Epithelial cell of esophagus (primary cell): ENCODE results near the gene MLKL.

ENCODE experiments used
- DNase-seq: peaks from one replicate; pipeline ENCODE4 v3.0.0; 2010; ENCODE audit warnings: low read depth
- H3K4me3 ChIP-seq: 2 replicates; pipeline ENCODE4 v1.5.1; 2011; ENCODE audit warnings: mild to moderate bottlenecking, low read length, control low read depth
- CTCF ChIP-seq: IDR thresholded peaks from 2 replicates; pipeline ENCODE4 v1.5.1; 2011; ENCODE audit warnings: low read depth, mild to moderate bottlenecking, low read length, control low read depth, inconsistent platforms; ENCODE audit not compliant: insufficient read depth; ENCODE audit errors: missing control alignments

The MLKL gene

GRCh38 chr16:74652249-74652648, 48.4 kb downstream of the MLKL start:
- TF ChIP-seq CTCF, result no peak
- no peak overlapping the region for H3K4me3 ChIP-seq
- DNase-seq, result no peak

GRCh38 chr16:74651841-74652240, 48.8 kb downstream of the MLKL start:
- H3K4me3 ChIP-seq, result no peak overlapping the region
- TF ChIP-seq CTCF, result no peak
- peak; percentile 75 for DNase-seq

- no peak for DNase-seq
Measured at GRCh38 chr16:74650966-74651567, 49.6 kb downstream of the MLKL start.

GRCh38 chr16:74649839-74650504, 50.7 kb downstream of the MLKL start:
- no peak for TF ChIP-seq CTCF
- DNase-seq, result no peak
- H3K4me3 ChIP-seq, result no peak overlapping the region

More at GRCh38 chr16:74650966-74651567, 49.6 kb downstream of the MLKL start:
- H3K4me3 ChIP-seq, result no peak overlapping the region
- TF ChIP-seq CTCF, result peak; percentile 15

- DNase-seq, result no peak
- TF ChIP-seq CTCF, result no peak
- H3K4me3 ChIP-seq, result no peak overlapping the region
Measured at GRCh38 chr16:74641969-74642368, 58.7 kb downstream of the MLKL start.

GRCh38 chr16:74637742-74638453, 62.8 kb downstream of the MLKL start:
- no peak overlapping the region for H3K4me3 ChIP-seq

More at GRCh38 chr16:74637742-74638453, 62.8 kb downstream of the MLKL start:
- TF ChIP-seq CTCF, result no peak
- no peak for DNase-seq
